GM19467 (cell line): Measurements from ENCODE around the gene PLA2G4E.

Experiments
- ATAC-seq: cut with Tn5 transposase; IDR thresholded peaks from one replicate; pipeline ENCODE4 v1.9.1; 2021; ENCODE audit warnings: mild to moderate bottlenecking, moderate library complexity; ENCODE audit not compliant: unreplicated experiment

Gene PLA2G4E

GRCh38 chr15:41939986-41940385 lies 80.9 kb downstream of the PLA2G4E start:
- ATAC-seq, result no peak

- ATAC-seq, result no peak
Measured at GRCh38 chr15:41937568-41937923, 83.3 kb downstream of the PLA2G4E start.

GRCh38 chr15:41936649-41937567 lies 83.9 kb downstream of the PLA2G4E start:
- no peak for ATAC-seq

GRCh38 chr15:41936155-41936554 lies 84.7 kb downstream of the PLA2G4E start:
- no peak for ATAC-seq

- ATAC-seq, result no peak
Measured at GRCh38 chr15:41935566-41936020, 85.2 kb downstream of the PLA2G4E start.

- no peak for ATAC-seq
Measured at GRCh38 chr15:41934843-41935242, 86.0 kb downstream of the PLA2G4E start.

GRCh38 chr15:41933771-41934170 lies 87.1 kb downstream of the PLA2G4E start:
- ATAC-seq, result no peak

GRCh38 chr15:41933326-41933725 lies 87.5 kb downstream of the PLA2G4E start:
- no peak for ATAC-seq

- ATAC-seq, result no peak
Measured at GRCh38 chr15:41932511-41933289, 88.1 kb downstream of the PLA2G4E start.

- no peak for ATAC-seq
Measured at GRCh38 chr15:41932101-41932500, 88.7 kb downstream of the PLA2G4E start.
